Coronary artery (tissue), 2 donors: ENCODE data around the gene ZNF860.

Experiments used
- DNase-seq: peaks from one replicate; pipeline ENCODE4 v3.0.0-alpha.2; 2017; ENCODE audit warnings: low spot score
- H3K27ac ChIP-seq, 2 donors: fragments of 200-600 bp; sonication (generic); one replicate each; pipeline ENCODE4 v1.5.1; 2016 to 2019
- H3K4me3 ChIP-seq: fragments of 200-600 bp; sonication (generic); 2 replicates; pipeline ENCODE4 v1.5.1; 2016; ENCODE audit warnings: mild to moderate bottlenecking, moderate library complexity
- CTCF ChIP-seq: fragments of 200-600 bp; sonication (generic); IDR thresholded peaks from one replicate; pipeline ENCODE4 v1.5.1; 2019; ENCODE audit warnings: antibody characterized with exemption

Gene ZNF860

GRCh38 chr3:31981206-31982181 lies at the start of gene ZNF860, which contains the start of gene OSBPL10:
ZNF860 (plus strand) TSS chr3:31981750; CDS start chr3:31989080, 7,330 bp downstream.
OSBPL10 (minus strand) TSS chr3:31981262; CDS start chr3:31981179, 83 bp downstream.
- peak; percentile 89 for DNase-seq
- TF ChIP-seq CTCF: no peak
- Histone ChIP-seq H3K27ac (peak within 1 kb of the TSS; percentile 78 to 97), H3K4me3 (peak within 1 kb of the TSS; percentile 99)

- no peak overlapping the region for H3K27ac ChIP-seq
- no peak for TF ChIP-seq CTCF
These were observed 48.6 kb upstream of the ZNF860 start for GRCh38 chr3:31932990-31933389.

GRCh38 chr3:31934018-31934417 lies 47.5 kb upstream of the ZNF860 start:
- Histone ChIP-seq H3K27ac (no peak overlapping the region), H3K4me3 (no peak overlapping the region)
- TF ChIP-seq CTCF: no peak
- DNase-seq: no peak

More at GRCh38 chr3:31932990-31933389, 48.6 kb upstream of the ZNF860 start:
- no peak for DNase-seq
- no peak overlapping the region for H3K4me3 ChIP-seq

GRCh38 chr3:31934866-31935265 lies 46.7 kb upstream of the ZNF860 start:
- DNase-seq: no peak
- H3K4me3 ChIP-seq: no peak overlapping the region
- no peak for TF ChIP-seq CTCF
- no peak overlapping the region for H3K27ac ChIP-seq

GRCh38 chr3:31936420-31937060 lies 45.0 kb upstream of the ZNF860 start:
- Histone ChIP-seq H3K4me3 (no peak overlapping the region), H3K27ac (no peak overlapping the region)
- DNase-seq: no peak
- TF ChIP-seq CTCF: no peak

GRCh38 chr3:31937225-31937624 lies 44.3 kb upstream of the ZNF860 start:
- no peak for DNase-seq
- H3K27ac ChIP-seq: no peak overlapping the region
- no peak for TF ChIP-seq CTCF
- no peak overlapping the region for H3K4me3 ChIP-seq
